ENCODE results near the gene ATP2B2.

ATP2B2 gene

DNA sequence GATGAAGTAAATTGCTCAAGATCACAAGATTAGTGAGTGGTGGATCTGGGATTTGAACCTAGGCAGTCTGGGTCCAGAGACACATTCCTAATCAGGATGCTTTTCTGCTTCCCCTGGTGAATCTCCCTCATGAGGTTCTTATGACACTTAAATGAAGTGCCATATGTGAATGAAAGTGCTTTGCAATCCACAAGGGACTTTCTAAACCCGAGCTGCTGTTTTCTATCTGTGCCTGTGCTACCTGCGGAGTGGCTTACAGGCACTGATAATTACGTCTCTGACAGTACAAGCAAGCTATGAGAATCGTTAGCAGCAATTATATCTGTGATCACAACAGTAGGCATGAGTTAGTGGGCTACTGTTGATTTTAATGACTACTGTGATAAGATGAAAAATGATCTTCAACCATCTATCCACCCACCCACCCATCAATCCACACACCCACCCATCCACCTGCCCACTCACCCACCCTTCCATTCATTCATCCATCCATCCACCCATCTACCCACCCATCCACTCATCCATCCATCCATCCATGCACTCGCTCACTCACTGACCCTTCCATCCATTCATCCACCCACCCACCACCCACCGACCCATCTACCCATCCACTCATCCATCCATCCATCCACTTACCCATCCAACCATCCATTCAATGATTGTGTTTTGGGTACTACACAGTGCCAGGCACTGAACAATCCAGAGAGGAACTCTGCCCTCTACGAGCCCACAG lies 51.8 kb downstream of the ATP2B2 start:
- no peak for DNase-seq

DNA sequence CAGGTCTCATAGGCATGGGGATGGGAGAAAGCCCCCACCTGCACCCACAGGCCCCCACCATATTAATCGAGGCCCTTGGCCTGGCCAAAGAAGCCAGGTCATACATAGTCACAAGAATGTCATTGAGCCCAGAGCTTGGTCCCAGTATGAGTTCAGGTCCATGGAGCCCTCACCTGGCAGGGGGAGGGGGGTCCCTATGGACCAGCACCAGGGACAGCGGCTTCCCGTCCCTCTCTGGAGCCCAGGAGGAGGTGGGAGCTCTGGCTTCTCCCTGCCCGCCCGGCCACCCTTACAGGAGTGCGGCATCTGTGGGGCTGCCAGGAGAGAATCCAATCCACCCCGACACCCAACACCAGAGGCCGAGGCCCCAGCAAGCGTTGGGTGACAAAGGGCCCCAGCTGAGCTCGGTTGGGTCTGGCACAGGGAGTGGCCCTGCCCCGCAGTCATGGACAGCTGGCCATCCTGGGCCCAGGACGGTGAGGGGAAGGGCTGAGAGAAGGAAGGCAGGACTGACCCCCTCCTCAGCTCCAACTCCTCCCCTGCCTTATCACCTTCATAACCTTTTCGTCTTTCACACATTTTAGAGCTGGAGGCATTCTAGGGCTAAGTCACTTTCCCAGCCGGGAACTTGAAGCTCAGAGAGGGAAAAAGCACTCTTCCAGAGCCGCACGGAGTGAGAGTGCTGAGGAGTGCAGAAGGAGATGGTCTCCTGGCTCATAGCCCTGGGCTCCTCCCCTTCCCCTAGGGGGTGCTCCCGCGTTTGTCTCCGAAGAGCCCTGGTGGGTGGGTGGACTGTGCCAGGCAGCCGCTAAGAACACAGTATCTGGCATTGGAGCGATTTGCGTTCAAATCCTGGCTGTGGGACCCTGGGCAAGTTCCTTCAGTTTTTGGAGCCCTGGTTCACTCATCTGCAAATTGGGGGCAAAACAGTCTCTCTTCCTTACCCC lies 54.6 kb downstream of the ATP2B2 start:
- no peak for DNase-seq

DNA sequence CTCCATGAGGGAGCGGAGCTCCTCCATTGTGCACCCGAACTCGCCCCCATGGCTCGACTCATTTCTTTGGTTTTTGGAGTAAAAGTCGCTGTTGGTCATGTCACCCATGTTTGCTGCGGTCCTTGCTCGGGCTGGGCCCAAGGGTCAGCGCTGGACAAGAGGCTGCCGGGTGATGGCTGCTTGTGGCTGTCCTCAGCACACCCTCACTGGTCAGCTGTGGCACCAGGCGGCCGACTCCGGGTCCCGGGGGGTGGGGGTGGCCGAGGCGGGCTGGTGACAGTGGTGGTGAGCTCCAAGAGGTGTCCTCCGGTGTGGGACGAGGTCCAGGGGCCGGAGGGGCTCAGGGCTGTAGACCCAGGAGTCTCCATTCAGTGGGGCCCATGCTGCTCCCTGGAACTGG lies 56.0 kb downstream of the ATP2B2 start:
- no peak for DNase-seq

DNA sequence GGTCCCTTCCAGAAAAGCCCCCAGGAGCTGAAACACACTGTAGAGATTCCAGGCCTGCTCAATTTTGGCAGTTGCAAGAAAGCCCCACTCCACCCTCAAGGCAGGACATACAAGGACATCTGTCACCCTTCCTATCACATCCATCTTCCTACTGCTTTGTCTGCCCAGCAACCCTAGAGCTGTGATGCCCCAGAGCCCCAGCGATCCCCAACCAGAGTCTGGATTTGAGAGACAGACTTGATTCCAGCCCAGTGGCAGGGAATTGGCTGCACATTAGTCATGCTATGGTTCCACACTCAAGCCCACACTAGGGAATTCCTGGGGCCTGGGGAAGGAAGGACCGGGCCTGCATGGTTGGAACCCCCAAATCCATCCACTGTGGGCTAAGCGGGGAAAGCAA lies 56.8 kb downstream of the ATP2B2 start:
- DNase-seq = no peak

DNA sequence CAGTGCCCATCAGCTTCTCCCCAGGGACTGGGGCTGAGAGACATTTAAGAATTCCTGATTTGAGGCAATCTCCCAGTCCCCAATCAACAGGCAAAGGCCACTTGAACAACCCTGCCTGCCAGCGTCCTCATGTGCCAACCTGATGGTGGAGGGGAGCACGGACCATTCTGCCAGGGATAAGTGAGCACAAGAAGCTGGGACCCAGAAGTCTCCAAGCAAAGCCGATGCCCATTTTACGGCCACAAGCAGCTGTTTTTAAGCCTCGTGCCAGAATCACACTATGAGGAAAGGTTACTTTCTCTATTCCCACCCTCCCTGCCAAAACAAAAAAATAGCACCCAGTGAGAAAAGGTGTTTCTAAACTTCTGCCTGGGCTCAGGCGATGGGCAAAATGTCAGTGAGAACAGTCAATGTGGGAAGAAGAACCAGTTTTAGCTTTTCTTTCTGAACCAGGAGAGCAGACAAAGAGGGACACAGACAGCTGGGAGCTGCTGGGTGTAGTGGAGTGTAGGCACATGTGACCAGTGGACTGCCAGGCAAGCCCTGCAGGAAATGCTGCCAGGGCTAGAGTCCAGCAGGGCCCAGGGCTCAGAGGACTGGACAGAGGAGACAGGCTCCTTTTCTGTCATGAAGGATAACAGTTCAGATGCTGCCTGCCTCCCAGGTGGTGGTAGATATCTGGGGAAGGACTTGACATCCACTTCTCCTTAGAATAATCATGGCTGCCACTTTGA lies 57.7 kb downstream of the ATP2B2 start:
- DNase-seq = peak in 21 of 56 donors; percentile 5 to 55 (median 28)

DNA sequence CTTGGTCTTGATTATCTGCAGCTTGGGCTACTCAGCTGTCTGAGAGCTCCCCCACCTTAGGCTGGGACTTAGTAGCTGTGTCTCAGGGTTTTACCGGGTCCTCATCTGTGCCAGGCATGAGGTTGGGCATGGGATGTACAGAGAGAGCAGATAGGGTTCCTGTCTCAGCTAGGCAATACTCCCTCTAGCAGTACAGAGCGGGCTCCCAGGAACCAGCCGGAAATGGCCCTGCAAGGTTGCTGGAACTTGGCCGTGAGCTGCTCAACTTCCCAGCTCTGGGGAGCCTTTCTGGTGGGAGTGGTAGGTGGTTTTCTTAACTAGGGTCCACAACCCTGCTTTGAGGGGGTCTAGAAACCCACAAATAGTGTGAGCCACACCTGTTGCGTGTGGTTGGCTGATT lies 58.3 kb downstream of the ATP2B2 start:
- no peak for DNase-seq

DNA sequence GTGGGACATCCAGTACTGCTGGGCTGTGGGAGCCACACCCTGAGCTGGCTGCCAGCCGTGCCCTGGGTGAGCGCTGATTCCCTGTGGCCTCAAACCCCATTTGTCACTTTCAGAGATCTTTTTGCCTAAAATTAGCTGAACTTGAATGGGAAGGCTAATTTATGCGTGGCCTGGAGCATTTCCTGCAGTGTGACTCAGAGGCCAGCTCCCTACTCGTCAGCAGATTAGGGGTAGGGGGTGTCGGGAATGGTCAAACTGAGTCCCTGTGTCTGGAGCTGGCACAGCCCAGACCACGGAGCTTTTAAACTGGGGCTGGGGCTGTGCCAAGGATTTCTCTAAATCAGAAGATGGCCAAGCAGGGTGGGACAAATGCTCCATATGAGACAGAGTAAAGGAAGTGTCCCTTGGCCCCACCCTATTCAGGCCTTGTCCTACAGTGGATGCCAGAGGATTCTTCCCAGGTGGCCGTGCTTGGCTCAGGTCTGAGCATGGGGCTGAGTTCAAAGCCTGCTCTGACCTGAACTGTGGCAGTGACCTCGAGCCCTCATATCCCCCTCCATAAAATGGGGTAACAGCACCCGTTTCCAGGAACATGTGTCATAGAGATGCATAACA lies 59.7 kb downstream of the ATP2B2 start:
- peak in 1 of 56 donors; percentile 8 for DNase-seq

DNA sequence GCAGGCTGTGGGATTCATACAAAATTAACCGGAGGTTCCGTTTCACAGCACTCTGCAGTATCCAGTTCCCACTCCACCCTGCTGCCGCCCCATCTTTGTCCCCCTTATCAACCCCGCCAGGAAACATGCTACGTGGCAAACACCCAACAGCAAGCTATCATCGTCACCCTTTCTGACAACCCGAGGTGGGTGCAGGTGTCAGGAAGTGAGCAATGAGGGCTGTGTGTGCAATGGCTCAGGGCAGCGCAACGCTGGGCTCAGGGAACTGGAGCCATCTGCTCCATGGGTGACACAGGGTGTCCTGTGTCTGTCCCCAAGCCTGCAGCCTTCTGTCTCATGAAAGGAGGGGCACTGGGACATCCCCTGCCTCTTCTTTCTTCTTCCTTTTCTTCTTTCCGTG lies 60.9 kb downstream of the ATP2B2 start:
- DNase-seq = no peak

DNA sequence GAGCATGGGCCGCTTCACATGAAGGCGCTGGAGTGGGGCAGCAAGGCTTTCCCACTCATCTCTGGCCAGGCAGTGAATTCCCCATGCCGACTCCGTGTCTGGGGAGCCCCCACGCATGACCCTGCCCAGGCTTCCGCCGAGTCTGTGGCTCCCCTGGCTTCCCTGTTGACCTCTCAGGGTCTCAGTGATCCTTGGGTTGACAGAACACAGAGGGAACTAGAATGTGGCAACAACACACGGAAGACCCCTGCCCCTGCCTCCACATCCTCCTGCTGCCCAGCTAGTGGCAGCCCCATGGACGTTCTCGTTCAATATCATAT lies 61.3 kb downstream of the ATP2B2 start:
- no peak for DNase-seq

DNA sequence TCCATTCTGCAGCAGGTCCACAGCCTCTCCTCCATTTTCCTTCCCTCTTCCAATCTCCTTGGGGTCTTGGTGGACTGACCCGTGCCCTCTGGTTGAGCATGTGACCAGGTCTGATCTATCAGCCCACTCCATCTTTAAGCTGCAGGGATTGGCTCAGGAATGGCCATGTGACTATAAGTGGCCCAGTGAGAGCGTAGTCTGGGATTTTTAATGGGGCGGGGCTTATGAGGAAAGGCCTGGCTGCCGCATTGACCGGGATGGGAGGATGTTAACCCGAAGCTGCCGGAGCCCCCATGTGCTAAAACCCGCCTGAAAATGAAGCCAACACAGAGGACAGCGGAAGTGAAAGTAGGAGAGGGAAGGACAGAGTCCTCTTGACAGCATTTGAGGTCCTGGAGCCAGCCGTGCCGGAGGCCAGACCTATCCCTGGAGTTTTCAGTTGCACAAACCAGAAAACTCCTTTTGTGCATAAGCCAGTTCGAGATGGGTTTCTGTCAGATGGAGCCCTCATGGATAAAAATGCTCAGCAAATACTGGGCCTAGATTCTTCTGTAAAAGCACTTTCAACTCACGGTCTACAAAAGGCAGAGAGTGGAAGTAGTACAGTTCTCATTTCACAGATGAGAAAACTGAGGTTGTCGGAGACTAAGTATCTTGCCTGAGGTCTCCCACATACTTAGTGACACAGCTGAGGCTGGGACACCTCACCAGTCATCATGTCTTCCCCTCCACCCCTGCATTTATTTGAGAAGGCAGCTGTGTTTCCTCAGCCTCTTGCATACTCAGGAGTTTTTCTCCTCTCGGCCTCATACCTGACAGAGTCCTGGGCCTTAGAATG lies 61.9 kb downstream of the ATP2B2 start:
- DNase-seq = no peak

DNA sequence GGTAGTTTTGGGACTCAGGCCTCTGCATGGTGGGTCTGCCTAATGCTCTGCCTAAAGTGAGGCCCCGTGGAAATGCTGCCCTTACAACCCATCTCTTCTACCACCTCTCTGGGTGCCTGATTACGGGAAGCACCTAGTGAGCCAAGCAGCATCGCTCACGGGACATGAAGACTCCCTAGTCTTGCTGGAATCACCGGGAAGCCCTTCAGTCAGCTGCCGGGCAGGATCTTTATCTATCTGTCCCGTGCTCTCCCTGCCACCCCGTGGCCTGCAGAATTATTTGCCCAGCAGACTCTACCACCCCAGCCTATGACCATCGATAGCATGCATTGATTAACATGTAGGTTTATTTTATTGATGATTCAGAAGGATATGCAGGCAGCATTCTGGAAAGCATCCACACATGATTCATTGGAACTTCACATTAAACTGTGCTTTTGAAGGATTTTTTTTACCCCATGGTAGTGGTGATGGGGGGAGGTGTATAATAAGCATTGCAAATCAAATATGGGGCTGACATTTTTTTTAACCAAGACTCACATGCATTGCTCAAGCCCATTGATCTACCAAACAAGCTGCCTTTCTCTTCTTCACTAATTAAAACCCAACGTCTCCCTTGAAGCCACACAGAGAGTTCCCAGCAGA lies 63.1 kb downstream of the ATP2B2 start:
- no peak for DNase-seq

DNA sequence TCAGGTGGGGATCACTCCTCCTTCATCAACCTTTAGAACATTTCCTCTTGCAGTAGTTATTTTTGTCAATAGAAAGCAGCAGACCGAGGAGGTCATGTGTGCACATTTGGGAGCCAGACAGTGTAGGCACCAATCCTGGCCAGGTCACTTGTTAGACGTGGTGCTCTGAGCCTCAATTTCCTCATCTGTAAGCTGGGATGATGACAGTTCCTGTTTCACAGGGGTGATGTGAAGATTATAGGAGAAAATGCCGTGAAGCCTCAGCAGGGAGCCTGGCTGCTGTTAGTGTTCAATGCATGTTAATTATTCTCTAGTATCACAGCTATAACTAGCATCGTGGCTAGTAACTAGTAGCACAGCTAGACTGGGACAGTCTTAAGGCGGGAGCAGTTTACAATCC lies 64.7 kb downstream of the ATP2B2 start:
- DNase-seq = no peak

DNA sequence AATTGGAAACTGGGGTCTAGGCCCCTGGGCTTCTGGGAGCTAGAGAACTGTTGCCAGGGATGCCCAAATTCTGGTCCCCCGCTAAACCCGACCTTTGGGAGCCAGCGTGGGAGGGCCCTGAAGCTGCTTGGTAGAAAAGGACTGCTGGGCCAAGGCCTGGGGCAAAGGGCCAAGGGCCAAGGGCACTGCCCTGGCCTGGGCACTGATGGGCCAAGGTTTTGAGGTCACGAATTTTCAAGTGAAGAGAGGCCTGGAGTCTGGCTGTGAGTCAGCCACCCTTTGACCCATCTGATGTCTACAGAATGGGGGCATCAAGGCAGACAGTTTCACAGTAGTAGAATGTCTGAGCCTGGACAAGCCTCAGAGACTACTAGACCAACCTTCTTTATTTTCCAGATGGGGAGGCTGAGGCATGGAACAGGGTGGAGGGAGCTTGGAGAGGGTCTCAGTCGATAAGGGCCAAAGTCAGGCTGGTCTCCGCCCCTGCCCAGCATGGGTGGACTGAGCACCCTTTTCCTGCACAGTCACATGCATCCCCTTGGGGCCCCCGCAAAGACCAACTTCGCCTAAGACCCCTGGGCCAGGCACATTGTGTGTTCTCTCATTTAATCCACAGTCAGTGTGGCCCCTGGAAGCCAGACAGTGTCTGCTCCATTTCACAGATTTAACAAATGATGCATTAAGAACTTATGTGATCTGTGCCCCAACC lies 66.3 kb downstream of the ATP2B2 start:
- DNase-seq = no peak

DNA sequence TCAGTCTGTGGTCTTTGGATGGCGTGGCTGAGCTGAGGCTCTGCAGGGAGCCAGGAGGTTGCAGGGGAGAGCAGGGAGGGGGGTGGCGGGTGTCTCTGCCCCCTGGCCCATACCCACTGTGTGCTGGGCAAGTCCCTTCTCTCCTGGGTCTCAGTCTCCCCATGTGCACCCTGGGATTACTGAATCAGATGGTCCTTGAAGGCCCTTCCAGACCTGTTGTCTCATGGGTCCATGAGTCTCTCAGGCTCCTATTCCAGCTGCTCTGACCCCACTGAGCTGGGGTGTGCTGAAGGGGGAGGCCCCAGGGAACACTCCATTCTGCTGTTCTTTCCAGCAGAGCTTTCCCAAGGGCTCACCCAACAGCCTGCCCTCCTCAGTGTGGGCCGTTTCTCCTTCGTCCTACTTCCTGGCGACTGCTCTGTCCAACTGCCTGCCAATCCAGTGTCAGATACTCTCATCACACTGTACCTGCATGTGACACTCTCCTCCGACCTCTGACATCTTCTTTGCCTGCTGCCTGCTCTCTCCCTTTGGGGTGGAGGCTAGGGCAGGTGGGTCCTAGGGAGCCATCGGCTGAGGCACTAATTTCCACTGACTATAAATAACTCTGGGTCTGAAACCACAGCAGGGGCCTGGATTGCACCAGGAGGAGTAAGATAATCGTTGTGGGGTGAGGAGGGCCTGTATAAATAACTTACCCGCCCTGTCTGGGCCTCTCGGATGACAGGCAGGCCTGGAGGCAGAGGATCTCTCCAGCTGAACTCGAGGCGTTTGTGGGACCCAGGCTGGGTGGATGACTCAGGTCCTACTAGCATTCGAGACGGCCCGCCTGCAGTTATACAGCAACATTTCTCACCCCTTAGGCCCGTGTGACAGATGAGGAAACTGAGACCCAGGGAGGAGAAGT lies 67.1 kb downstream of the ATP2B2 start:
- DNase-seq = no peak

DNA sequence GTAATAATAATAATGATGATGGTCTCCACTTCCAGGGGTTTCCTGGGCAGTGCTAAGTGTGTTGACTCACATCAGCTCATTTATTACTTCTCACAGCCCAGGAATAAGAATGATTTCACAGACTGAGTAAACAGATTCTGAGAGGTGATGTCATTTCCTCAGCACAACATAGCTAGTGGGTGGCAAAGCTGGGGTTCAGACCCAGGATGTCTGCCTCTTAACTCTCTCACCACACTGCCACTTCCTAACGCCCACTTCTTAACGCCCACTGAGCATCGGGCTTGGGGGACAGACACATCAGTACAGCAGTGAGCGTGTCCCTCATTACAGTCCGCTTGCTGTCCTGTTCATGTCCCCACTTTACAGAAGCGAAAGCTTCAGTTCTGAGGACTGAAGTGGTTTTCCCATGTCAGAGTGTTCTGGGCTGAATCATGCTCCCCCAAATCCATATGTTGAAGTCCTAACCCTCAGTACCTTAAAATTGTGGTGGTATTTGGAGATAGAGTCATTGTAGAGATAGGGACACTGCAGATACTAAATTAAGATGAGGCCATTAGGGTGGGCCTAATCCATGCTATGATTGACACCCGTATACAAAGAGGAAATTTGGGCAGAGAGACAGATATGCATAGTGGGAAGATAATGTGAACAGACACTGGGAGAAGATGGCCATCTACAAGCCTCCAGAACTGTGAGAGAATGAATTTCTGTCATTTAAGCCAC lies 68.0 kb downstream of the ATP2B2 start:
- DNase-seq = peak in 3 of 56 donors; percentile 12 to 18 (median 12)

DNA sequence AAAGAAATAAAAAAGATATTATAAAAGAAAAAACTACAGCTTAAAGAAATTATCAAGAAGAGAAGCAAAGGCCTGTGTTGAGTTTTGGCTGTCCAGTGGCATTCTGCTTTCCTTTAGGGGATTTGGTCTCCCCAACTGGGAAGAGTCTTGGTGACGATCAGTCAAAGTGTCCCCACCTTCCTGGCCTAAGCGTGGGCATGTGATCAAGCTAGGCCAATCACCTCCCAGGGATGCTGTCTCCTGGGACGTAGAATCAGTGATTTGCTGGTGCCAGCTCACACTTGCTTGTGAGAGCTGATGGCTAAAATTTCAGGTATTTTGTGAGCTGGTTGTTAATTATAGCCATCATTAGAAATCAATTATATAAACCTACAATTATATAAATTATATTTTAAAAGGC lies 69.5 kb downstream of the ATP2B2 start:
- no peak for DNase-seq

DNA sequence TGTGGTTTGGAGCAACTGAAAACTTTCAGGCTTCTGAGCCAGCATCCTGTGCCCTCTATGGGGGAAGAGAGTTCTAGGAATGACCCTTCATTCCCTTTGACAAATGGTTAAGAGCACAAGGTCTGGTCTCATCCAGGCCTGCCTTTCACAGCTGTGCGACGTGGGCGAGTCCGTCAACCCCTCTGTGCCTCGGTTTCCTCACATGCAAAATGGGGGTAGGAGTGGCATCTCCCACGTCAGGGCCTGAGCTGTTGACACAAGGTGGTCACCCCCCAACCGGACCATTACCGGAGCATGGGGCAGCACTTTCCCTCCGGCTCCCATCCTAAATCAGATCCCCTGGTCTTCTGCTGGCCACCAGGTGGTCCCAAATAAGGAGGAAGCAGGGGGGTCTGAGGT lies 70.4 kb downstream of the ATP2B2 start:
- no peak for DNase-seq
